D721Med (cell line): ENCODE results near the gene TSR3.

Experiments used
- DNase-seq: peaks from one replicate; pipeline ENCODE4 v3.0.0; 2011; ENCODE audit warnings: low spot score; ENCODE audit not compliant: insufficient read length
- FAIRE-seq: peaks from 2 replicates; lab custom pipeline; 2011; peaks lifted over from hg19 to GRCh38; lab: Jason Lieb, UNC
- CTCF ChIP-seq: IDR thresholded peaks from 2 replicates; pipeline ENCODE4 v1.5.1; 2012; ENCODE audit warnings: mild to moderate bottlenecking, control low read depth; ENCODE audit not compliant: insufficient read depth; ENCODE audit errors: missing control alignments

Gene TSR3

GRCh38 chr16:1346422-1347285 lies 5.0 kb downstream of the TSR3 start:
- FAIRE-seq (no peak), DNase-seq (no peak)
- TF ChIP-seq CTCF, result peak; percentile 13

- no peak for FAIRE-seq
- DNase-seq, result no peak
These were observed 5.8 kb downstream of the TSR3 start for GRCh38 chr16:1345651-1346421.

GRCh38 chr16:1345087-1345486 lies 6.6 kb downstream of the TSR3 start:
- no peak for TF ChIP-seq CTCF
- FAIRE-seq (no peak), DNase-seq (no peak)

More at GRCh38 chr16:1345651-1346421, 5.8 kb downstream of the TSR3 start:
- no peak for TF ChIP-seq CTCF

- FAIRE-seq (no peak), DNase-seq (no peak)
- TF ChIP-seq CTCF, result no peak
These were observed 7.2 kb downstream of the TSR3 start for GRCh38 chr16:1344499-1344898.

GRCh38 chr16:1343428-1344242 lies 8.0 kb downstream of the TSR3 start:
- DNase-seq (no peak), FAIRE-seq (no peak)
- TF ChIP-seq CTCF, result no peak

- TF ChIP-seq CTCF, result no peak
- no peak for FAIRE-seq
- peak; percentile 100 for DNase-seq
These were observed 8.9 kb downstream of the TSR3 start for GRCh38 chr16:1342526-1343427.
